ENCODE results near the gene C16orf96. TPM values are rescaled to one million over a fixed set of nuclear protein-coding genes. Genes with fewer than 3 reads are reported as not detected.
A peak's percentile ranks its signal among the peaks of the same experiment; 100 is the strongest.

C16orf96 gene
- total RNA-seq, 1 donor from 2014 or later, result 0.38 TPM

DNA sequence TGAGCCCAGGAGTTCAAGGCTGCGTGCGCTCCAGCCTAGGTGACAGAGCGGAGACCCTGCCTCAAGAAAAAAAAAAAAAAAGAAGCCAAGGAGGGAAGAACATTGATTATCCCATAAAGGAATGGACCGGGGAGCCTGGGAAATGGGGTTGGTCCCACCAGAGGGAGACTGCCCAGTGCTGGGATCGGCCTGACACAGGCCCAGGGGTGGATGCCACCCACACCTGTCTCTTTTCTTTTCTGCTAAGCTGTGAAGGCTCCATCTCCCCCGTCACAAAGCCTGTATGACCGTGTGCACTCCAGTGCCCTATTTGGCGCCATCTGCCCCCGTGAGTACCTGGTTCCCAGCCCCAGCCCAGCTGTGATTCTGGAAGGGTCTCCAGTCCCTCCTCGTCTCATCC is 42.9 kb downstream of the C16orf96 start:
- no peak for DNase-seq (ENCODE audit: low spot score)
- ATAC-seq, result no peak

DNA sequence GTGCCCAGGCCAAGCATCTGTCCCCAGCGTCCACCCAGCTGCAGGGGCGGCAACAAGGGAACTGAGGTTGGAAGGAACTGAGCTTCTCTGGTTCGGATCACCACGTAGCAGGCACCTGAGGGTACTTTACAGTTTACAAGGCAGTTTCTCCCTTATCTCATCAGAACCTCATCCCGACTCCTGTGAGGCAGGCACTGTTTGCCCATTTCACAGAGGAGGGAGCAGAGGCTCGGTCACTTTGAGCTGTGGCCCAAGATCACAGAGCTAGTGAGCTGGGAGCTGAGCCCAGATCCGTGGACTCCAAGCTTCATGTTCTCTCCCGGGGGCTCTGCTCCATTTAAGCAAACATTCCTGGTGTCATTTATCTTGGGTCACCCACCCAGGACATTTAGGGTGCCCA is 43.4 kb downstream of the C16orf96 start:
- ATAC-seq (no peak), DNase-seq (ENCODE audit: low spot score) (no peak)

DNA sequence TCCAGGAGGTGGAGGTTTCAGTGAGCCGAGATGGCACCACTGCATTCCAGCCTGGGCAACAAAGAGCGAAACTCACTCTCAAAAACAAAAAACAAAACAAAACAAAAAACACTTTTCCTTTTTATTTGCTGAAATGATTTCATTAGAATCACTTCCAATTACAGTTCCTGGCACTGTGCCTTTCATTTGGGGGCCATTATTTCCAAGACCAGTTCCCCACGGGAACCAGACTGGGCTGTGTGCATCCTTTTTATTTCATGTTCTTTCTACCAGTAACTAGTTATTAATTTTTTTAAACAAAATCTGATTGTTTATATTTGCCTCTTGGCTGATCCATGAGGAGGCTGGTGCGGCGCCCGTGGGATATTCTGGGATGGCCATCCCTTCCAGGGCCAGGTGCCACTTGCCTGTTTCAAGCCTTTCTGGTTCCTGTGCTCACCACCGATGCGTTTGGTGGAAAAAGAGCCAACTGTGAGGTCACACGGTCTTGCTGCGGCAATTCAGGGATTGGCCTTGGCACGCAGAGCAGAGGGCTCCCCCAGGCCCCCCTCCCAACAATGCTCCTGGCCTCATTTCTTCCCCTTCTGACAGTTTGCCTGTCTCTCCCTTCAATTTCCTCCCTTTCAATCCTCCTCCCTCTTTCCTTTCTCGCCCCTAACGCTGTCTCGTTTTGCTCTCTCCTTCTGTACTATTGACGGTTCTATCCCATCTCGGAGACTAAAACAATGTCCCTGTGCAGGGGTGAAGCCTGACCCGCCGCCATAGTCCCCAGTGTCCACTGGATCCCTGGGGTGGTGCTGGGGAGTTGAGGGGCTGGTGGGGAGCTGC is 45.1 kb downstream of the C16orf96 start:
- ATAC-seq (no peak), DNase-seq (ENCODE audit: low spot score) (no peak)

DNA sequence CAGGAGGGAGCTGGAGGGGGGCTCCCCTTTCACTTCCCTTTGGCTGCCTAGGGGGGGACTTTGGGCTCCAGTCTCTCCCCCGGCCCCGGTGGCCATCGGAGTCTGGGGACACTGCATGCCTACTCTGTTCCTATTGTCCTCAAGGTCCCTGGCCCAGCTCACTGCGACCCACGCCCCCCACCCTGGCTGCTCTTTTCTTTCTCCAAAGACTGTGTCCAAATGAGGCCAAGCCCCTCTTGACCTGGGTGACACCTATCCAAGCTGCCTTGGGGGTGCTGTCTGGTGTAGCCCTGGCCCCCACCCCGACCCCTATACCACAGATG is 45.7 kb downstream of the C16orf96 start:
- ATAC-seq, result no peak
- DNase-seq (ENCODE audit: low spot score), result no peak

DNA sequence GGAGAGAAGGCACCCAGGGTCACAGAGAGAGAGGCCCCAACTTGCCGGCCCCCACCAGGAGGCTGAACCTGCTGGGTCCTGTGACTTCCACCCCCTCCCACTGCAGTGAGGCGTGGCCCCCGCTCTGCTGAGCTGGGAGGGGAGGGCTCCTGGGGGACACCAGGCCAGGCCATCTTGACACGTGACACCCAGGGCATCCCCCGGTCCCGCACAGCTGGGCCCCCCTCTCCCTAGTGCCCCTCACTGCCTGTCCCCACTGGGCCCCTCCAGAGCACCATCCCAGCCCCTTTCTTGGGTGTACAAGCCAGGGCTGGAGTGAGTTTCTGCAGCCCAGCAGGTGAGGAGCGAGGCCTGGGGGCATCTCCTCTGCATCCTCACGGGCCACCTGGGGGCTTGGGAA is 46.2 kb downstream of the C16orf96 start:
- DNase-seq (ENCODE audit: low spot score) (no peak), ATAC-seq (no peak)

DNA sequence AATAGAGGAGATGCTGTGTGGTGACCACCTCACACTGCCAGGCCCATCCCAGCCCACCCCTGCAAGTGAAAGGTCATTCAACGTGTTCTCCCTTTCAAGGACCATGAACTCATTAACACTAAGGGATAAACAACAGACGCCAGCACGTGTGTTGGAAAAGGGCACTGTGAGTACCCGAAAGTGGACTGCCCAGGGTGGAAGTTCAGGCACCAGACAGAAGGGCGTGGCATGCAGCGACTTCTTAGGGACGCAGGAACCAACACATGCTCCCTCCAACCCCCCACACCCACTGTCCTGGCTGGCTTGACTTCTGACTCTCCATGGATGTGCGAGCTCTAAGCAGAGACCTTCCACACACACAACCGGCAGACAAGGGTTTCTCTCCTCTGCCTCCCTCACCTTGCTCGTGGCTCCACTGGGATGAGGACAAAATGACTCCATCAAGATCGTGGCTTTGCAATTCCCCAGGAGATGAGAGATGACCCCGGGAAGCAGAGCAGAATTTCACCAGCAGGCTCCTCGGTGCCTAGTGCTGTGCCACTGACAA is 47.6 kb downstream of the C16orf96 start:
- DNase-seq (ENCODE audit: low spot score) (no peak), ATAC-seq (no peak)

DNA sequence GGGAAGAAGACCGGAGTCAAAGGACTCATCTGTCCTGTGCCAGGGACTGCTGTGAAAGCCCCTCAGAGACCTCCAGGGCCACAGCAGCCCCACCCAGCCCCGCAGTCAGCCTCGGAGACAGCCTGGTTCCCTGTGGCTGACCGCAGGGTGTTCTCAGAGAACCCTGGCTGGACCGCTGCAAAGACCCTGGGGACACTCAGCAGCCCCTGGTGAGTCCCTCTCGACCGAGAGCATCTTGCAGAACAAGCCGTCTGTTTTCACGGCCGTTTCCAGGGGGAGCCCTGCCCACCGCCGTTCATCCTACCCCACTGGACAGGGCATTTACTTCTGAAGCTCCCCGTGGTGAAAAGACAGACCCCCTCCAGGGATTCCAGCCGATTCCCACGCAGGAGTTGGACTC is 48.3 kb downstream of the C16orf96 start:
- ATAC-seq (no peak), DNase-seq (ENCODE audit: low spot score) (no peak)

DNA sequence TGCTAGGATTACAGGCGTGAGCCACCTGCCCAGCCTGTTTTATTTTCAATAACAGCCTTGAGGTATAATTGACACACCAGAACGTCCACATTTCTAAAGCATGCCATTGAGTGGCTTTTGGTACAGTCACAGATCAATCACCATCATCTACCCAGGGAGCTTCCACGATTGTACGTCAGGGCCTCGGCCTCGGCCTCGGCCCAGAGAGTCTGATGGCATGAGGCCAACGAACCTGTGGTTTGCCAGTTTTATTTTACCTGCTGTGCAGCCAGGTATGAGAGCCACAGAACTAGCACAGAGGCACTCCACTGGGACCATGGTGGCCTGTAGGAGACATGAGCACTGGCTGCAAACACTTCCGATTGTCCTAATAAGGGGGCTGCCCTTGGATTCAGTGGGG is 50.2 kb downstream of the C16orf96 start:
- ATAC-seq (peak; percentile 19), DNase-seq (ENCODE audit: low spot score) (no peak)

DNA sequence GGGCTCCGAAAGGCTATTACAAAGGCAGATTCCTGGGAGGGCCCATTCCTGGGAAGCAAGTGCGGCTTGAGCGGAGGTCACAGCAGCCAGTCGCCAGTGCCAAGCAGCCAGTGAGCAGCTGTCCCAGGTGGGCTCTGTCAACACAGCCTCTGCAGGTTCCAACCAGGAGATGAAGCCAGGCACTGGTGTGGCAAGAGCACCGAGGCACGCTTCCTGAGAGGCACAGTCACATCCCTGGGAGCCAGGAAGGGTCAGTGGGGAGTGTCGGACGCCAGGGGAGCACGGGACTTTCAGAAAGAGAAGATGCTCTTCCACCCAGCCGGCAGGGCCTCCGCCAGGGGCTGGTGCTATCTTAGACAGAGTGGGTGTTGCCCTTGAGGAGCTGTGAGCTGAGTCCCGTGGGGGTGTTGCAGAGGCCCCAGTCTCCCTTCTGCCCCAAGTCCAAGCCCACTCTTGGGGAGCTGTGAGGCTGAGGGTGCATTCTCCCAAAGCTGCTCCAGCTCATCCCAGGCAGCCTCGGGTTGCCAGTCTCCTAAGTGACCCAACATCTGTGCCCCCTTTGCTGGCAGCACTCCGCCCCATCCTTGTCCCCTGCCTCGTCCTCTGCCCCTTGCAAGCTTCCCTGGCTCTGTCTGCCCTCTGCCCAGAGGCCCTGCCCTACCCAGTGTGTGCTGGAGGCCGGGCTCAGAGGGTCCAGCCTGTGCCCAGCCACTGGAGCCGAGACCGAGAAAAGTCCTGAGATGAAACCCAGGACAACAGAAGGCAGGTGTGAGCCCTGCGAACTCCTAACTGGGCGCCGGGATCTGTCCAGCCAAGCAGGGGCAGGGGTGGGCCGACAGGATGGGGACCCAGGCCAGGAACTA is 51.9 kb downstream of the C16orf96 start:
- ATAC-seq (no peak), DNase-seq (ENCODE audit: low spot score) (no peak)

DNA sequence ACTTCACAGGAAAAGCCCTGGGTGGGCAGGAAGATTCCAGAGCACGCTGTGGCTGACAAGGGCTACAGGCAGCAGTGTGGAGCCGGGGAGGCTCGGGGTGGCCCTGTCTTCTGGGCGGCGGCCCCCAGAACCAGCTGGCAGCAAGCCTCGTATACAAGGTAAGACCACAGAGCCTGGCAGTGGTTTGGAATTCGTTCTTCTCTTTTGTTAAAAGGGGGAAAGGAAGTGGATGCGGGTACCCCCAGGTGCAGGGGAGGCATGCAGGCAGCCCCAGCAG is 52.5 kb downstream of the C16orf96 start:
- DNase-seq (ENCODE audit: low spot score) (no peak), ATAC-seq (no peak)

DNA sequence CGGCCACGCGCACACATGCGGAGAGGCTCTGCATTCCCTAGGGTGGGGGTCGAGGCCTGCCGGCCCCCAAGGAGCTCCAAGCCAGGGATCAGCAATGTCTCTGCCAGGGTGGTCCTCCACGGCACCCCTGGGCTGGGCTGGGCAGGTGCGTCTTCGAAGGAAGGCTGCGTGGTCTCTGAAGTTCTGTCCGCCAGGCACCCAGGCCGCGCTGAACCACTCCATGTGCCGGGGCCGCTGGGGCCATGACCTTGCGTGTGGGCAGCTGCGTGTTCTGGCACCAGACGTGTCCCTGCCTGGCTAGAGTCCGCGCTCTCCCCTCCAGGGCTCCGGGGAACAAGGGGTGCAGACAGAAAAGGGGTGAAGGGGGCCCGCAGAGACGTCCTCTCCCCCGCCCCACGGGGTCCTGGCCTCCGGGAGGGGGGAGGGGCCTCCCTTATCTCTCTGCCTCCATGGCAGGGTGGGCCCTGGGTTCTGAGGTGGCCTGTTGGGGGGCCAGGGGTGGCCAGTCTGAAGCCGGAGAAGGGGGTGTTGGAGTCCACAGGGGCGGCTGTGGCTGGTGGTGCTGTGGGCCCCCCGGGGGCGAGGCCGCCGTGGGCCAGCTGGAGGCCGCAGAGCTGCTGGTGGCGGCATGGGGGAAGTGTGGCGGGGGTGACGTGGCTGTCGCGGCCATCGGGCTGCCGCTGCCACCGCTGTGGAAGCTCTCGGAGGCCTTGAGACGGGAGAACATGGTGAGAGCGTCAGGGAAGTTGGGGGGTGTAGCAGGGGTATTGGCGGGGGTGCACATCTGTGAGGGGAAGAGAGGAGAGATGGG is 53.3 kb downstream of the C16orf96 start:
- ATAC-seq (peak; percentile 43), DNase-seq (ENCODE audit: low spot score) (no peak)

DNA sequence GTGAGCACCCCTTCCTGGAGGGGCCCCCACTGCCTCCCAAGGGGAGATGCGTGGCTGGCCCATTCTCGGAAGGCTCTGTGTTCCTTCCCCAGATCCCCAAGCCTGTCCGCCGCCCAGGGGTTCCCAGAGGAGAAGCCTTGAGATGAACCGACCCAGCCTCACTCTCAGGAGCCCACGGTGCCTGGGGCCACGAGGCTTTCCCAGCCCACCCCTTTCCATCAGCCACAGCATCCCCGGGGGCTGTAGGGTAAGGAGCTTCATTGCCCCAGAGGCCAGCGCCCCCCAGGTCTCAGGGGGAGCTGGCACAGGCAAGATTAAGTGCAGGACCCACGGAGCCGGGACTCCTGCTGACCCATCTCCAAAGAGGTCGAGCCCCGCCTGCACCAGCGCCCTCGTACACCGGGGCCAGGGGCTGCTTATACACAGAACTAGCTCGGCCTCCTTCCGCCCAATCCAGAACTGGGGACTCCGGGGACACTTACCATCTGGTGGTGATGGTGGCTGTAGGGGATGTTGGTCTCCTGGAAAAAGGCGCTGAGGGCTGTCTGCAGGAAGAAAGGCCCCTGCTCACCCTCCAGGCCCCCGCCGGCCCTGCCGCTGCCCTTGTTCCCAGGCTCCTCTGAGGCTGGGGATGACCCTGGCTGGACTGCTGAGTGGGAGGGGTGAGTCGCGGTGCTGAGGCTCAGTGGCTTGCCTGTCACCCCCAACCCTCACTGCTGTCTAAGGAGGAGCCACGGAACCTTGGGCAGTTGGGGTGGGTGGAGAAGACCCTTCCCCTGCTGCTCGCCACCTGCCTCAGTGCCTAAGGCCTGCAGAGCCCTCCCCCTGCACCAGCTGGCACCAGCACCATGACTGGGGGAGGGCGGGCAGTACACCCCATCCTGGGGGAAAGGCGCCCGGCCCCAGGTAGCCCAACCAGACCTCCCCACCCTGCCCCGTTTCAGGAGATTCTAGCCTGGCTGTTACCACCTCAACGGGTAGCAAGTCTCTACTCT is 54.2 kb downstream of the C16orf96 start:
- ATAC-seq, result no peak
- DNase-seq (ENCODE audit: low spot score), result no peak

DNA sequence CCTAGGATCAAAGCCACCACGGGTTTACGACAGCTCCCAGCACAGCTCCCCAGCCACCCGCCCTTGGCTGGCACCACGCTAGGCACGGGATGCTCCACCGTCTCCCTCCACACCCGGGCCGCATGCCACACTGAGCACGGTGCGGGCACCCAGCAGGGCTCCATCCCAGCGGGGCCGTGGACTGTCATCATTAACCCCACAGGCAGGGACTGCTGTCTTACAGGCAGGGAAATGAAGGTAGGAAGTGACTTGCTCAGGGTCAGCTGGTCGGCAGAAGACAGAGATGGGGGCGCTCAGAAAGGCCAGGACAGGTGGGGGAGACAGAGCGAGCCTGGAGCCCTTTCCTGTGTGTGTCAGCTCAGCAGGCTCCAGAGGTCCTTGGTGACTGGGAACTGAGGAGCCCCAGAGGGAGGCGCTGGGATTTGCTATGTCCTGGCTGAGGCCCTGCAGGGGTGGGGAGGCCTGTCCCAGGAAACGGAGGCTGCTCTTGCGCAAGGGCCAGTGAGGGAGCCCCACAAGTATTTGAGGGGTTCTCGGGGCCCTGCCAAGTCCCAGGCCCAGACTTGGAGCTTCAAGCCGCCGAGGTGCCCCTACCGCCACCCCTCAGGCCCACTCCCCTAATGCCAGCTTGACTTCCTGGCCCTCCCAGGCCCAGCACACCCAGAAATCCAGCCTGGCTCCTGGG is 55.3 kb downstream of the C16orf96 start:
- DNase-seq (ENCODE audit: low spot score), result no peak
- no peak for ATAC-seq

DNA sequence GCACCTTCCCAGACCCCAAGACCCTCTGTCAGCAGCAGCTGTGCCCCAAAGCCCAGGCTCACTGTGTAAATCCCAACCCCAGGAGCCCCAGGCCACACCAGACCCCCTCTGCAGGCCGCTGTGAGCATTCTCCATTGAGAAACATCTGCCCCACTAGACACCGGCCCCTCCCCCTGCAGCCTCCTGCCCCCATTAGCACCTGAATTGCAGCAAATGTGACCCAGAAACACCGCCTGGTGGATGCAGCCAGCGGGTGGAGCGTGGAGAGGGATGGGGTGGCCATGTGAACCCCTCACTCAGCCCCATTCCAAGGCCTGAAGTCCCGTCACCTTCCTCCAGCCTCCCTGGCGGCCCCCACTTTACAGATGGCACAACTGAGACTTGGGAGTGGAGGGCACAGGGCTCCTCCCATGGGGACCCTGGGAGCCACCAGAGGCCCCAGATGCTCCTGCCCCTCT is 56.4 kb downstream of the C16orf96 start:
- DNase-seq (ENCODE audit: low spot score), result no peak
- no peak for ATAC-seq

DNA sequence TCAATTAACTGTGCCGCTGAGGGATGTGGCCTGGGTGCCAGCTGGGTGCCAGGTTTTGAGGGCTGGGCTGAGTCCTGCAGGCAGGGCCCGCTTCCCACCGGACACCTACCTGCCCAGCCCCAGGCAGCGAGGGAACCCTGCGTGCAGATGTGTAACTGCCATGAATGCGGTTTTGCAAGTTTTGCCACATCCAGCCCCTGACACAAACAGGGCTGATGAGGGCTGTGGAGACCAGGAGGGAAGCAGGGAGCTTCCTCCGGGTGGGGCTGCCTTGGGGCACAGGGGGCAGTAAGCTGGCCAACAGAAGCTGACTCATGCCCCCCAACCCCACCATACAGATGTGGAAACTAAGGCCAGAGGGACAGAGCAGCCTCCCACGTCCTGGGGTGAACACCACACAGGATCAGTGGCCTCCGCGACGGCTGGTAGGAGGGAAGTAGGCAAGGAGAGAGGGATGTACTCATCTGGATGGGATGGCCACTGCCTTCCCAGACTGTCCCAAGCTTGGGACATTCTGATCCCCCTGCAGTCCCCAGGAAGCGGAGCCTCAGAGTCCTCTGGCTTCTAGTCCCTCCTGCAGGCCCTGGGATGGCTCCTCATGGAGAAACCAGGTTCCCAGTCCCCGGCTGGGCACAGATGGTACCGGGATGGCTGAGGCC is 57.0 kb downstream of the C16orf96 start:
- DNase-seq (ENCODE audit: low spot score) (no peak), ATAC-seq (no peak)

DNA sequence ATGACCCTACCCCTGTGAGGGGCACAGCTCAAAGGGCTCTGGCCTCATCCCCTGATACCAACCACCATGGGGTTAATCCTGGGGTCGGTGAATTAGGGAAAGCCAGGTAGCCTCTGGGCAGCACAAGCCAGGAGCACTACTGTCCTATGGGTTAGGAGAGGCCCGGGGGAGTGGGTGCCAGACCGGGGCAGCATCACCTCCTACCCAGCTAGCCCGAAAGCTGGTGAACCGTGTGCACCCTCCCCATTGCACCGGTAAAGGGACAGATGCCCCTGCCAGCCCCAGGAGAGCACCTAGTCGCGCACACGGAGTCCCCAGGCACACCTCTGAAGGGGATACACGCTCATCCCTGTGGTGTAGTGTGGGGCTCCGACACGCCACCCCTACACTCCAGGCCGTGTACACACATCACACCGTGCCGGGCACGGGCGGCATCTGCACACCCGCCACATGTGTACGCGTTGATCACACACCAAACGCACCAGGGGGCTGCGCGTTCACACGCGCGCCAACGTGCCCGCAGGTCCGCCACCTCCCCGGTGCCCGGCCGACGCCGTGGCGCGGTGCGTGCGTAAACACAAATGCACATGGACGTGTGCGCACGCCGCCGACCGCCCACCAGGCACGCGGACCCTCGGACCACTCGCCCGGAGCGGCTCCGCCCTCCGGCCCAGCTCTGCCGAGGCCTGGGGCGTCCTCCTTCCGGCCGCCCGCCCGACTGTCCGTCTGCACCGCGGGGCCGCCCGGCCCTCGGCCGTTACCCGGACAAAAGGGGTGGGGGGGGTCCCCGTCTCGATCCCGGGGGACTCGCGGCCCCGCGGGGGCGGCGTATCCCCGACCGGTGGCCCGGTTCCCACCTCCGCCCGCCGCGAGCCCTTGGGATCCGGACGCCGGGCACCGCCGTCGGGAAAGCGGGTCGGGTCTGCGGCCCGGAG is 57.8 kb downstream of the C16orf96 start:
- ATAC-seq, result no peak
- no peak for DNase-seq (ENCODE audit: low spot score)

DNA sequence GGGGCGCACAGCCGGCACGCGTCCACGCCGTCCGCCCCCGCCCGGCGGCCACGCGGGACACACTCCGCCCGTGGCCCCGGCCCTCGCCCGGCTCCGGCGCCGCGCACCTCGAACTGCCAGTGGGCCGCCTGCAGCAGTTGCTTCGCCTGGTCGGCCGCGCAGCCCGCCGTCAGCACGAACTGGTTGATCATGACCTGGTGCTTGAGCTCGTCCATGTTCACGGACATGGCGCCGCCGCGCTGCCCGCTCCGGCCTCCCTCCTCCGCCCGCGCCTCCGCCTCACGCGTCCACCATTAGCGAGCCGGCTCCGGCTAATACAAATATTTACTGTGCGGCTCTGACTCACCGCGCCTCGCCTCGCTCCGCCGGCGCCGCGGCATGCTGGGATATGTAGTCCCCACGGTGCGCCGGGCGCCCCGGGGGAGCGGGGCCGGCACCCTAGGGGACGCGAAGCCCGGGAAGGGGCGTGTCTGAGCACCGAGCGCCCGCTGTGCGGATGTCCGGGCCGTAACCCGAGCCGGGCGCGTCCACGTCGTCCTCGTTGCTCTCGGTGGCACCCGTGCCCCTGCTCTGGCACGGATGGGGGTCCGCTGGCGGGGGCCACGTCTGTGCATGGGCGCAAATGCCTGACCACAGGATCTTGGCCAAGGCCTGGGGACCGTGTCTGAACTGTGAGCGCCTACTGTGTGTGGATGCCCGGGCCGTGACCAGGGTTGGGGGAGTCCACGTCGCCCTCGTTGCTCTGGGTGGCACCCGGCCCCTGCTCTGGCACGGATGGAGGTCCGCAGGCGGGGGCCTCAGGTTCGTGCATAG is 58.6 kb downstream of the C16orf96 start, which contains the start of gene UBALD1:
UBALD1 (minus strand) TSS at position 318 of the 813 bp plus-strand sequence; CDS start at position 227, 91 bp downstream.
- ATAC-seq, result peak; percentile 67
- peak; percentile 90 for DNase-seq (ENCODE audit: low spot score)

Data from left lobe of liver (tissue), 2 donors.